OCI-LY3 (cell line): ENCODE results near the gene TSPAN8.

Experiments
- H2AFZ ChIP-seq: fragments of 200-600, 300-600 bp; shearing (Covaris generic); 2 replicates; pipeline ENCODE4 v1.6.0; 2014; ENCODE audit warnings: antibody characterized with exemption, low read depth, low read length
- H3K27ac ChIP-seq: fragments of 200-600, 300-600 bp; sonication (generic); 2 replicates; pipeline ENCODE4 v1.5.1; 2014; ENCODE audit warnings: mild to moderate bottlenecking, low read length, moderate library complexity, mixed read lengths
- H3K27me3 ChIP-seq: fragments of 200-600, 300-600 bp; sonication (generic); 2 replicates; pipeline ENCODE4 v1.6.1; 2014; ENCODE audit warnings: low read depth, low read length, mixed read lengths
- H3K36me3 ChIP-seq: fragments of 200-600, 300-600 bp; sonication (generic); replicated peaks from 2 replicates; pipeline ENCODE3; 2014; ENCODE audit warnings: low read depth, low read length, mixed read lengths
- H3K4me1 ChIP-seq: fragments of 300-600, 200-600 bp; sonication (generic); 2 replicates; pipeline ENCODE4 v1.6.1; 2014; ENCODE audit warnings: low read length, mixed read lengths
- H3K4me2 ChIP-seq: fragments of 200-600, 300-600 bp; sonication (generic); 2 replicates; pipeline ENCODE4 v1.6.1; 2014; ENCODE audit warnings: low read length, mixed read lengths
- H3K4me3 ChIP-seq: fragments of 300-600, 200-600 bp; sonication (generic); 2 replicates; pipeline ENCODE4 v1.5.1; 2014; ENCODE audit warnings: antibody characterized with exemption, mild to moderate bottlenecking, low read length, moderate library complexity
- H3K79me2 ChIP-seq: fragments of 300-600, 200-600 bp; shearing (Covaris generic); 2 replicates; pipeline ENCODE4 v1.6.1; 2014; ENCODE audit warnings: mild to moderate bottlenecking, low read length, mixed read lengths
- H3K9ac ChIP-seq: fragments of 300-600, 200-600 bp; shearing (Covaris generic); 2 replicates; pipeline ENCODE4 v1.6.0; 2014; ENCODE audit warnings: mild to moderate bottlenecking, low read length, moderate library complexity
- H3K9me3 ChIP-seq: fragments of 200-600, 300-600 bp; shearing (Covaris generic); 2 replicates; pipeline ENCODE4 v1.6.1; 2014; ENCODE audit warnings: low read length, mixed read lengths; ENCODE audit not compliant: insufficient read depth
- H4K20me1 ChIP-seq: fragments of 200-600, 300-600 bp; sonication (generic); 2 replicates; pipeline ENCODE4 v1.6.1; 2016; ENCODE audit warnings: low read length, mixed read lengths; ENCODE audit not compliant: insufficient read depth
- CTCF ChIP-seq: fragments of 200-600, 300-600 bp; sonication (generic); IDR thresholded peaks from 2 replicates; pipeline ENCODE4 v1.5.1; 2014; ENCODE audit warnings: antibody characterized with exemption, low read length, low read depth
- EZH2phosphoT487 ChIP-seq: fragments of 200-600 bp; shearing (Covaris generic); IDR thresholded peaks from 2 replicates; pipeline ENCODE4 v1.6.1; 2018; ENCODE audit warnings: antibody characterized with exemption, mixed run types, low read depth

The TSPAN8 gene

GRCh38 chr12:71164568-71165197, 6.9 kb upstream of the TSPAN8 start:
- no peak for TF ChIP-seq EZH2phosphoT487
- TF ChIP-seq CTCF, result no peak
- peaks cover 6% of the 10 kb centered on the region; the same call in 1 of the 2 replicates for H3K4me1 ChIP-seq

GRCh38 chr12:71164166-71164565, 6.4 kb upstream of the TSPAN8 start:
- no peak overlapping the region for H3K4me3 ChIP-seq
- H2AFZ ChIP-seq, result no peak overlapping the region
- H3K36me3 ChIP-seq, result no peaks in the 10 kb centered on the region
- no peaks in the 10 kb centered on the region for H3K27me3 ChIP-seq
- no peaks in the 10 kb centered on the region for H4K20me1 ChIP-seq
- H3K79me2 ChIP-seq, result no peaks in the 10 kb centered on the region
- no peak for TF ChIP-seq CTCF
- TF ChIP-seq EZH2phosphoT487, result no peak
- no peak overlapping the region for H3K4me2 ChIP-seq
- no peak overlapping the region for H3K9ac ChIP-seq
- peaks cover 6% of the 10 kb centered on the region; the same call in 1 of the 2 replicates for H3K4me1 ChIP-seq
- H3K9me3 ChIP-seq, result no peaks in the 10 kb centered on the region
- no peak overlapping the region for H3K27ac ChIP-seq

More at GRCh38 chr12:71164568-71165197, 6.9 kb upstream of the TSPAN8 start:
- H4K20me1 ChIP-seq, result no peaks in the 10 kb centered on the region
- H3K9ac ChIP-seq, result no peak overlapping the region
- H3K4me3 ChIP-seq, result no peak overlapping the region
- H3K36me3 ChIP-seq, result no peaks in the 10 kb centered on the region
- no peak overlapping the region for H2AFZ ChIP-seq
- H3K27ac ChIP-seq, result no peak overlapping the region
- no peaks in the 10 kb centered on the region for H3K9me3 ChIP-seq
- H3K79me2 ChIP-seq, result no peaks in the 10 kb centered on the region
- no peak overlapping the region for H3K4me2 ChIP-seq
- no peaks in the 10 kb centered on the region for H3K27me3 ChIP-seq

GRCh38 chr12:71162832-71163763, 5.3 kb upstream of the TSPAN8 start:
- Histone ChIP-seq H2AFZ (no peak overlapping the region), H3K9me3 (no peaks in the 10 kb centered on the region), H3K27me3 (no peaks in the 10 kb centered on the region), H4K20me1 (no peaks in the 10 kb centered on the region), H3K4me2 (no peak overlapping the region), H3K4me3 (no peak overlapping the region), H3K79me2 (no peaks in the 10 kb centered on the region), H3K36me3 (no peaks in the 10 kb centered on the region), H3K9ac (no peak overlapping the region), H3K27ac (no peak overlapping the region), H3K4me1 (peaks cover 6% of the 10 kb centered on the region; the same call in 1 of the 2 replicates)
- TF ChIP-seq CTCF, result no peak
- no peak for TF ChIP-seq EZH2phosphoT487

- H4K20me1 ChIP-seq, result no peaks in the 10 kb centered on the region
- H3K79me2 ChIP-seq, result no peaks in the 10 kb centered on the region
- H3K9ac ChIP-seq, result no peak overlapping the region
- H2AFZ ChIP-seq, result no peak overlapping the region
- no peak for TF ChIP-seq CTCF
- no peak for TF ChIP-seq EZH2phosphoT487
- peaks cover 6% of the 10 kb centered on the region; the same call in 1 of the 2 replicates for H3K4me1 ChIP-seq
- no peaks in the 10 kb centered on the region for H3K9me3 ChIP-seq
- H3K27me3 ChIP-seq, result no peaks in the 10 kb centered on the region
- H3K4me2 ChIP-seq, result no peak overlapping the region
- H3K27ac ChIP-seq, result no peak overlapping the region
- no peak overlapping the region for H3K4me3 ChIP-seq
- H3K36me3 ChIP-seq, result no peaks in the 10 kb centered on the region
Measured at GRCh38 chr12:71161591-71161990, 3.8 kb upstream of the TSPAN8 start.
